ENCODE measurements around the gene GBF1. TPM values are rescaled to one million over a fixed set of nuclear protein-coding genes. Genes with fewer than 3 reads are reported as not detected.

The GBF1 gene
- total RNA-seq, 1 donor from 2014 or later: 59.9 TPM

DNA sequence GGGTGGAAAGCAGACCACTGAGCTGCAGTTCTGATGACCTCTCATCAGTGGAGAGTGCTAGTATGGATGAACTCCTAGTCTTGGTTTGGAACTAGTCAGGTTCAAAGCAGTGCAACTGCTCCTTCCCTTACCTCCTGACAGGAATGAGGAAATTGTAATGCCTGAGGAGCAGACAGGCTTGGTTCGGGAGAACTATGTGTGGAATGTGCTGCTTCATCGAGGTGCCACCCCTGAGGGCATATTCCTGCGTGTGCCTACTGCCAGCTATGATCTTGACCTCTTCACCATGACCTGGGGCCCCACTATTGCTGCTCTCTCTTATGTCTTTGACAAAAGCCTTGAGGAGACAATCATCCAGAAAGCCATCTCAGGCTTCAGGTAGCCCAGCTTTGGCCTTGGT is 122.7 kb downstream of the GBF1 start:
- DNase-seq (ENCODE audit: extremely low spot score, unreplicated experiment): no peak
- TF ChIP-seq, protein P1, sequence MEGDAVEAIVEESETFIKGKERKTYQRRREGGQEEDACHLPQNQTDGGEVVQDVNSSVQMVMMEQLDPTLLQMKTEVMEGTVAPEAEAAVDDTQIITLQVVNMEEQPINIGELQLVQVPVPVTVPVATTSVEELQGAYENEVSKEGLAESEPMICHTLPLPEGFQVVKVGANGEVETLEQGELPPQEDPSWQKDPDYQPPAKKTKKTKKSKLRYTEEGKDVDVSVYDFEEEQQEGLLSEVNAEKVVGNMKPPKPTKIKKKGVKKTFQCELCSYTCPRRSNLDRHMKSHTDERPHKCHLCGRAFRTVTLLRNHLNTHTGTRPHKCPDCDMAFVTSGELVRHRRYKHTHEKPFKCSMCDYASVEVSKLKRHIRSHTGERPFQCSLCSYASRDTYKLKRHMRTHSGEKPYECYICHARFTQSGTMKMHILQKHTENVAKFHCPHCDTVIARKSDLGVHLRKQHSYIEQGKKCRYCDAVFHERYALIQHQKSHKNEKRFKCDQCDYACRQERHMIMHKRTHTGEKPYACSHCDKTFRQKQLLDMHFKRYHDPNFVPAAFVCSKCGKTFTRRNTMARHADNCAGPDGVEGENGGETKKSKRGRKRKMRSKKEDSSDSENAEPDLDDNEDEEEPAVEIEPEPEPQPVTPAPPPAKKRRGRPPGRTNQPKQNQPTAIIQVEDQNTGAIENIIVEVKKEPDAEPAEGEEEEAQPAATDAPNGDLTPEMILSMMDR (IDR thresholded peaks at IDR 0.05): no peak
- no peaks in the 10 kb centered on the region for H3K27me3 Mint-ChIP-seq (ENCODE audit: unreplicated experiment)
- no peak overlapping the region for H3K27ac Mint-ChIP-seq (ENCODE audit: unreplicated experiment)
- no peaks in the 10 kb centered on the region for H3K4me1 Mint-ChIP-seq (ENCODE audit: unreplicated experiment)
- peaks cover 67% of the 10 kb centered on the region for H3K36me3 Mint-ChIP-seq (ENCODE audit: unreplicated experiment)
- no peaks in the 10 kb centered on the region for H3K9me3 Mint-ChIP-seq (ENCODE audit: unreplicated experiment)
- H3K4me3 Mint-ChIP-seq (ENCODE audit: unreplicated experiment): no peak overlapping the region

DNA sequence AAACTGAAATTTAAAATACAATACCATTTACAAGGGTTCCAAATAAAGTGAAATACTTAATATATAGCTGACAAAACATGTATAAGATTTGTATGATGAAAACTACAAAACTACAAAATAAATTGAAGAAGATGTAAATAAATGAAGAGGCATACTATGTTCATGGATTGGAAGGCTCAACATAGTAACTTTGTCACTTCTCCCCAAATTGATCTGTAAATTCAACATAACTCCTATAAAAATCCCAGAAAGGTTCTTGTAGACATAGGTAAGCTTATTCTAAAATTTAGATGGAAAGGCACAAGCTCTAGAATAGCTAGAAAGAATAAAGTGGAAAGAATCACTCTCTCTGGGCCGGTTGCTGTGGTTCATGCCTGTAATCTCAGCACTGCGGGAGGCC is 126.0 kb downstream of the GBF1 start:
- TF ChIP-seq, protein P1 (IDR thresholded peaks at IDR 0.05): no peak
- no peaks in the 10 kb centered on the region for H3K27me3 Mint-ChIP-seq (ENCODE audit: unreplicated experiment)
- H3K9me3 Mint-ChIP-seq (ENCODE audit: unreplicated experiment): no peaks in the 10 kb centered on the region

DNA sequence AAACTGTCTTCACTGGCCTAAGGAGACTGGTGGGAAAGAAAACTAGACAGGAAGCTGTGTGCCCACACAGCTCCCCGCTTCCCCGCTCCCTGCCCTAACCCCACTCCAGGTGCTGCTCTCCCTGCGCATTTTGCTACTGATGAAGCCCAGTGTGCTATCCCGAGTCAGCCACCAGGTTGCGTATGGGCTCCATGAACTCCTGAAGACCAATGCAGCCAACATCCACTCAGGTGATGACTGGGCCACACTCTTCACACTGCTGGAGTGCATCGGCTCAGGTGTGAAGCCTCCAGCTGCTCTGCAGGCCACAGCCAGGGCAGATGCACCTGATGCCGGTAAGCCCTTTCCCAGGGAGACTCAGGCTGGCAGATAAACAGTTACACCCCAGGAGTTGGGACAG is 129.9 kb downstream of the GBF1 start:
- no peaks in the 10 kb centered on the region for H3K9me3 Mint-ChIP-seq (ENCODE audit: unreplicated experiment)
- peaks cover 47% of the 10 kb centered on the region for H3K36me3 Mint-ChIP-seq (ENCODE audit: unreplicated experiment)
- H3K4me1 Mint-ChIP-seq (ENCODE audit: unreplicated experiment): no peaks in the 10 kb centered on the region
- TF ChIP-seq, protein P1 (IDR thresholded peaks at IDR 0.05): no peak
- H3K27me3 Mint-ChIP-seq (ENCODE audit: unreplicated experiment): no peaks in the 10 kb centered on the region
- DNase-seq (ENCODE audit: extremely low spot score, unreplicated experiment): no peak
- H3K4me3 Mint-ChIP-seq (ENCODE audit: unreplicated experiment): no peak overlapping the region
- H3K27ac Mint-ChIP-seq (ENCODE audit: unreplicated experiment): no peak overlapping the region

More for the DNA sequence above, 126.0 kb downstream of the GBF1 start:
- Mint-ChIP-seq H3K36me3 (ENCODE audit: unreplicated experiment) (peaks cover 55% of the 10 kb centered on the region), H3K27ac (ENCODE audit: unreplicated experiment) (no peak overlapping the region), H3K4me1 (ENCODE audit: unreplicated experiment) (no peaks in the 10 kb centered on the region), H3K4me3 (ENCODE audit: unreplicated experiment) (no peak overlapping the region)
- DNase-seq (ENCODE audit: extremely low spot score, unreplicated experiment): no peak

DNA sequence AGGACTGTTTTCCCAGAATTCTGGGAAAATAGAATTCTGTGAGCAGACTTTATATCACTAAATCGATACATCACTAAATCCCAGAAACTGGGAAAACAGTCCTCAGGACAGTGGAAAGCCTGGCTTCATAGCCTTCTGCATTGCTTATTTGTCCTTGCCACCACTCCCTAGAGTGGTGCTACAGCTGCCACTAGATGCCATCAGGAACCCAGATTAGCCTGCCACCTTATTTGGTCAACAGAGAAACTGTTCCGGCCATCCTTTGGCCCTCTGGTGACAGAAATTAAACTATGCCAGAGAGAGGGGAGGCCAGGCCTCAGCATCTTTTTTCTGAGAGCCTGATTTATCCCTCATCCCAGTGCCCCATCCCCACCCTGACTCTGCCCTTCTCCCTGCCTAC is 130.5 kb downstream of the GBF1 start:
- Mint-ChIP-seq H3K27ac (ENCODE audit: unreplicated experiment) (no peak overlapping the region), H3K4me3 (ENCODE audit: unreplicated experiment) (no peak overlapping the region)

DNA sequence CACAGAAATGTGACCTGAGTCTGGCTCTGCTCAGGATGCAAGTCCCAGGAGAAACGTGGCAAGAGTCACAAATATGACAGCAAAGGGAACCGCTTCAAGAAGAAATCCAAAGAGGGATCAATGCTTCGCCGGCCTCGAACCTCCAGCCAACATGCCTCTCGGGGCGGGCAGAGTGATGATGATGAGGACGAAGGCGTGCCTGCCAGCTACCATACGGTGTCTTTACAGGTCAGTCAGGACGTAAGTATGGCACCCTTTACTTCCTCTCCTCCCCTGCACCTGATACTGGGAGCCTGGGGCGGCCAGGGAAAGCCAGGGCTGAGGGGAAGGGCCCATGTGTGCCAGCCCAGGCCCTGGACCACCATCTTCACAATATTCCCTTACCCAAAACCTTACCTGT is 131.6 kb downstream of the GBF1 start:
- Mint-ChIP-seq H3K9me3 (ENCODE audit: unreplicated experiment) (no peaks in the 10 kb centered on the region), H3K4me1 (ENCODE audit: unreplicated experiment) (no peaks in the 10 kb centered on the region), H3K27ac (ENCODE audit: unreplicated experiment) (no peak overlapping the region), H3K36me3 (ENCODE audit: unreplicated experiment) (peaks cover 43% of the 10 kb centered on the region), H3K27me3 (ENCODE audit: unreplicated experiment) (no peaks in the 10 kb centered on the region), H3K4me3 (ENCODE audit: unreplicated experiment) (no peak overlapping the region)
- DNase-seq (ENCODE audit: extremely low spot score, unreplicated experiment): no peak
- TF ChIP-seq, protein P1 (IDR thresholded peaks at IDR 0.05): no peak

More for the DNA sequence above, 130.5 kb downstream of the GBF1 start:
- H3K27me3 Mint-ChIP-seq (ENCODE audit: unreplicated experiment): no peaks in the 10 kb centered on the region
- H3K4me1 Mint-ChIP-seq (ENCODE audit: unreplicated experiment): no peaks in the 10 kb centered on the region
- TF ChIP-seq, protein P1 (IDR thresholded peaks at IDR 0.05): no peak
- peaks cover 43% of the 10 kb centered on the region for H3K36me3 Mint-ChIP-seq (ENCODE audit: unreplicated experiment)
- no peaks in the 10 kb centered on the region for H3K9me3 Mint-ChIP-seq (ENCODE audit: unreplicated experiment)
- no peak for DNase-seq (ENCODE audit: extremely low spot score, unreplicated experiment)

All from osteocyte (in vitro differentiated cells).